ENCODE measurements around the gene EID2B. TPM values are rescaled to one million over a fixed set of nuclear protein-coding genes. Genes with fewer than 3 reads are reported as not detected.

The EID2B gene
- polyA plus RNA-seq, 3 donors = 1.2 to 2.6 (median 2.4) TPM

GRCh38 chr19:39539165-39539517, 6.5 kb upstream of the EID2B start:
- no peak for DNase-seq

GRCh38 chr19:39533791-39534190, 1.1 kb upstream of the EID2B start:
- Histone ChIP-seq H4K20me1 (ENCODE audit: insufficient read depth, low read length) (no peaks in the 10 kb centered on the region), H3K27me3 (ENCODE audit: control insufficient read depth in 2 of 2, insufficient read depth in 2 of 2, low read length in 2 of 2) (no peaks in the 10 kb centered on the region), H3K36me3 (replicated peaks in 1 of 2; ENCODE audit: control insufficient read depth in 1 of 2, insufficient read depth in 2 of 2, low read length in 2 of 2) (no peaks in the 10 kb centered on the region), H3K27ac (ENCODE audit: low read depth in 1 of 2, low read length in 2 of 2) (no peak overlapping the region), H3K9ac (ENCODE audit: insufficient read depth, low read length, poor library complexity, severe bottlenecking) (no peak overlapping the region), H3K79me2 (ENCODE audit: insufficient read depth, low read length) (peaks cover 30% of the 10 kb centered on the region), H2AFZ (ENCODE audit: insufficient read depth, low read depth, low read length, poor library complexity, severe bottlenecking) (no peak overlapping the region), H3K4me3 (replicated peaks in 1 of 3; ENCODE audit: low read depth in 2 of 3, low read length in 3 of 3) (no peak overlapping the region), H3K9me3 (replicated peaks in 1 of 2; ENCODE audit: control insufficient read depth in 1 of 2, insufficient read depth in 1 of 2, low read length in 2 of 2) (no peaks in the 10 kb centered on the region), H3K4me1 (ENCODE audit: control insufficient read depth in 1 of 2, insufficient read depth in 2 of 2, low read length in 2 of 2) (peaks cover 9 to 17% of the 10 kb centered on the region in 2 donors), H3K4me2 (replicated peaks; ENCODE audit: extremely low read depth, low read length, poor library complexity, severe bottlenecking) (no peak overlapping the region)
- H3K9me3 Mint-ChIP-seq = peaks cover 0 to 2% (median 0%) of the 10 kb centered on the region in 7 donors
- H3K27me3 Mint-ChIP-seq (ENCODE audit: low read depth in 3 of 3) = peaks cover 0 to 2% (median 0%) of the 10 kb centered on the region in 3 donors
- peaks cover 3 to 5% of the 10 kb centered on the region in 2 donors for H3K36me3 Mint-ChIP-seq
- no peak overlapping the region for H3K4me3 Mint-ChIP-seq
- H3K27ac Mint-ChIP-seq = no peak overlapping the region
- peaks cover 19% of the 10 kb centered on the region for H3K4me1 Mint-ChIP-seq
- DNase-seq = no peak
- WGBS (ENCODE audit: insufficient coverage) = 91% methylated on average over 3 of the region's 3 CpGs
- intact Hi-C loops (cut with micrococcal nuclease) = loop anchor here (5.0 to 10.0 kb wide), 7 partner anchors 51 to 191 kb away; partner anchors contain the start of genes MED29 (in 2 of the 2), PAF1 (in 2 of the 2), RPS16 (in 1 of the 2) and SAMD4B (in 1 of the 2)
- TF ChIP-seq CTCF (IDR thresholded peaks at IDR 0.05) = no peak

More at GRCh38 chr19:39539165-39539517, 6.5 kb upstream of the EID2B start:
- peaks cover 0 to 10% (median 2%) of the 10 kb centered on the region in 3 donors for H3K27me3 Mint-ChIP-seq (ENCODE audit: low read depth in 3 of 3)
- H3K4me1 Mint-ChIP-seq = peaks cover 25% of the 10 kb centered on the region
- intact Hi-C loops (cut with micrococcal nuclease) = loop anchor here (5.0 to 10.0 kb wide), 3 partner anchors 92 to 144 kb away; partner anchors contain the start of genes SUPT5H (in 2 of the 2), MED29 (in 1 of the 2) and PAF1 (in 1 of the 2)
- H3K9ac ChIP-seq (ENCODE audit: insufficient read depth, low read length, poor library complexity, severe bottlenecking) = peak overlapping the region; percentile 80
- H3K27me3 ChIP-seq (ENCODE audit: control insufficient read depth in 2 of 2, insufficient read depth in 2 of 2, low read length in 2 of 2) = no peaks in the 10 kb centered on the region
- TF ChIP-seq CTCF (IDR thresholded peaks at IDR 0.05) = no peak
- peak overlapping the region in 6 of 7 donors; percentile 2 to 89 (median 74) for H3K27ac Mint-ChIP-seq
- H3K9me3 Mint-ChIP-seq = peaks cover 0 to 3% (median 0%) of the 10 kb centered on the region in 7 donors
- H3K4me1 ChIP-seq (ENCODE audit: control insufficient read depth in 1 of 2, insufficient read depth in 2 of 2, low read length in 2 of 2) = peaks cover 12 to 18% of the 10 kb centered on the region in 2 donors
- H2AFZ ChIP-seq (ENCODE audit: insufficient read depth, low read depth, low read length, poor library complexity, severe bottlenecking) = peak overlapping the region; percentile 92
- peaks cover 21% of the 10 kb centered on the region for H3K79me2 ChIP-seq (ENCODE audit: insufficient read depth, low read length)
- peak overlapping the region in 1 of 2 donors; percentile 61 for H3K27ac ChIP-seq (ENCODE audit: low read depth in 1 of 2, low read length in 2 of 2)
- no peaks in the 10 kb centered on the region for H4K20me1 ChIP-seq (ENCODE audit: insufficient read depth, low read length)
- no peaks in the 10 kb centered on the region for H3K36me3 ChIP-seq (replicated peaks in 1 of 2; ENCODE audit: control insufficient read depth in 1 of 2, insufficient read depth in 2 of 2, low read length in 2 of 2)
- peak overlapping the region; percentile 78 to 96 for H3K4me3 Mint-ChIP-seq
- 3% methylated on average over 6 of the region's 10 CpGs for WGBS (ENCODE audit: insufficient coverage)
- peaks cover 3 to 5% of the 10 kb centered on the region in 2 donors for H3K36me3 Mint-ChIP-seq
- peak overlapping the region; percentile 72 to 90 (median 79) for H3K4me3 ChIP-seq (replicated peaks in 1 of 3; ENCODE audit: low read depth in 2 of 3, low read length in 3 of 3)
- H3K9me3 ChIP-seq (replicated peaks in 1 of 2; ENCODE audit: control insufficient read depth in 1 of 2, insufficient read depth in 1 of 2, low read length in 2 of 2) = no peaks in the 10 kb centered on the region
- peak overlapping the region; percentile 91 for H3K4me2 ChIP-seq (replicated peaks; ENCODE audit: extremely low read depth, low read length, poor library complexity, severe bottlenecking)

All from CD14-positive monocyte (primary cell).